IMR-90 (cell line): Measurements from ENCODE around the gene MYL11. TPM values are rescaled to one million over a fixed set of nuclear protein-coding genes. Genes with fewer than 3 reads are reported as not detected.

Experiments used
- ATAC-seq: fragments of 200-7000 bp; cut with Tn5 transposase; 2 replicates; pipeline ENCODE4 v1.9.1; 2020; ENCODE audit warnings: low read depth, mild to moderate bottlenecking, moderate library complexity
- BruUV-seq: library from RNA; stranded (reverse); fragments of 400-500 nt; replicated peaks from 2 replicates; lab custom pipeline; 2021; lab: Mats Ljungman, UMichigan
- CTCF ChIA-PET: fragments of 300-600 bp; formaldehyde crosslinking; extraction: SDS; loops from one replicate; lab custom pipeline; 2021; ENCODE audit warnings: antibody characterized with exemption; lab: Yijun Ruan, JAX
- POLR2A ChIA-PET: fragments of 300-600 bp; sonication (Branson Sonifier 250); formaldehyde crosslinking; loops from one replicate; lab custom pipeline; 2022; ENCODE audit warnings: antibody characterized with exemption; ENCODE audit not compliant: unreplicated experiment; lab: Charles Lee
- DNase-seq: peaks from one replicate; pipeline ENCODE4 v3.0.0; 2013
- H2AFZ ChIP-seq: replicated peaks from 2 replicates; pipeline ENCODE3; 2013; ENCODE audit warnings: low read length, mild to moderate bottlenecking; ENCODE audit not compliant: poor library complexity
- H2AK5ac ChIP-seq: 2 replicates; pipeline ENCODE4 v1.6.1; 2013; ENCODE audit warnings: low read depth, low read length, inconsistent platforms
- H2AK9ac ChIP-seq: replicated peaks from 2 replicates; pipeline ENCODE3; 2013; ENCODE audit warnings: mild to moderate bottlenecking, low read depth, low read length, moderate library complexity; ENCODE audit not compliant: poor library complexity
- H2BK120ac ChIP-seq: 2 replicates; pipeline ENCODE4 v1.6.1; 2013; ENCODE audit warnings: low read depth, low read length, inconsistent platforms
- H2BK15ac ChIP-seq: 3 replicates; pipeline ENCODE4 v1.6.1; 2013; ENCODE audit warnings: low read depth, low read length, inconsistent platforms
- H2BK20ac ChIP-seq: 2 replicates; pipeline ENCODE4 v1.6.1; 2013; ENCODE audit warnings: low read depth, mild to moderate bottlenecking, inconsistent platforms, low read length, moderate library complexity
- H2BK5ac ChIP-seq: 2 replicates; pipeline ENCODE4 v1.6.1; 2013; ENCODE audit warnings: mild to moderate bottlenecking, low read depth, low read length, inconsistent platforms; ENCODE audit not compliant: poor library complexity, severe bottlenecking
- H3K14ac ChIP-seq: replicated peaks from 2 replicates; pipeline ENCODE4 v1.6.1; 2013; ENCODE audit warnings: low read depth, low read length, inconsistent platforms
- H3K18ac ChIP-seq: 2 replicates; pipeline ENCODE4 v1.6.1; 2013; ENCODE audit warnings: low read depth, low read length, control low read depth
- H3K23ac ChIP-seq: 2 replicates; pipeline ENCODE4 v1.6.1; 2013; ENCODE audit warnings: low read depth, low read length, inconsistent platforms
- H3K27ac ChIP-seq: 2 replicates; pipeline ENCODE4 v1.5.1; 2013; ENCODE audit warnings: mild to moderate bottlenecking, control low read depth, low read length; ENCODE audit not compliant: insufficient read depth
- H3K27me3 ChIP-seq: 2 replicates; pipeline ENCODE4 v1.6.1; 2013; ENCODE audit warnings: low read length; ENCODE audit not compliant: control insufficient read depth, insufficient read depth
- H3K36me3 ChIP-seq: 2 replicates; pipeline ENCODE4 v1.6.1; 2013; ENCODE audit warnings: low read length, mixed read lengths; ENCODE audit not compliant: control insufficient read depth, insufficient read depth
- H3K4ac ChIP-seq: 2 replicates; pipeline ENCODE4 v1.6.1; 2013; ENCODE audit warnings: low read depth, low read length, inconsistent platforms
- H3K4me1 ChIP-seq: 2 replicates; pipeline ENCODE4 v1.6.1; 2013; ENCODE audit warnings: low read length, mixed read lengths; ENCODE audit not compliant: control insufficient read depth, insufficient read depth
- H3K4me2 ChIP-seq: 2 replicates; pipeline ENCODE4 v1.6.1; 2013; ENCODE audit warnings: low read depth, mild to moderate bottlenecking, control low read depth, low read length, moderate library complexity
- H3K4me3 ChIP-seq: 2 replicates; pipeline ENCODE4 v1.5.1; 2013; ENCODE audit warnings: low read depth, mild to moderate bottlenecking, control low read depth, low read length, moderate library complexity; ENCODE audit not compliant: insufficient read depth
- H3K56ac ChIP-seq: 2 replicates; pipeline ENCODE4 v1.6.1; 2013; ENCODE audit warnings: low read length, inconsistent platforms; ENCODE audit not compliant: insufficient read depth; ENCODE audit errors: extremely low read depth
- H3K79me1 ChIP-seq, 2 experiments: 2 replicates each; pipeline ENCODE4 v1.6.1; 2013; ENCODE audit warnings: low read length in 2 of 2, inconsistent platforms in 1 of 2, low read depth in 1 of 2
- H3K9ac ChIP-seq: 2 replicates; pipeline ENCODE4 v1.6.1; 2013; ENCODE audit warnings: low read depth, low read length, control low read depth
- H3K9me1 ChIP-seq: 2 replicates; pipeline ENCODE4 v1.6.1; 2013; ENCODE audit warnings: low read length, inconsistent platforms; ENCODE audit not compliant: insufficient read depth
- H3K9me3 ChIP-seq: 2 replicates; pipeline ENCODE4 v1.6.1; 2013; ENCODE audit warnings: low read length; ENCODE audit not compliant: control insufficient read depth, insufficient read depth
- H4K20me1 ChIP-seq: 2 replicates; pipeline ENCODE4 v1.6.1; 2013; ENCODE audit warnings: low read length, inconsistent platforms; ENCODE audit not compliant: insufficient read depth
- H4K5ac ChIP-seq: 2 replicates; pipeline ENCODE4 v1.6.1; 2013; ENCODE audit warnings: mild to moderate bottlenecking, low read depth, low read length, control low read depth
- H4K8ac ChIP-seq, 2 experiments: 2 replicates each; pipeline ENCODE4 v1.6.1; 2013; ENCODE audit warnings: low read depth in 2 of 2, low read length in 2 of 2, control low read depth in 1 of 2, inconsistent platforms in 1 of 2
- H4K91ac ChIP-seq: 2 replicates; pipeline ENCODE4 v1.6.1; 2013; ENCODE audit warnings: low read depth, low read length, inconsistent platforms; ENCODE audit not compliant: insufficient read depth
- BHLHE40 ChIP-seq: fragments of 150-350 bp; IDR thresholded peaks from 2 replicates; pipeline ENCODE4 v1.6.1; 2016; ENCODE audit warnings: mild to moderate bottlenecking, low read depth, low read length
- CEBPB ChIP-seq: IDR thresholded peaks from 2 replicates; pipeline ENCODE4 v1.6.1; 2012; ENCODE audit warnings: low read depth, low read length, improper control_type of control experiment
- CHD1 ChIP-seq: IDR thresholded peaks from 2 replicates; pipeline ENCODE4 v1.6.1; 2012; ENCODE audit warnings: low read depth, low read length, improper control_type of control experiment
- FOS ChIP-seq: fragments of 150-350 bp; IDR thresholded peaks from 2 replicates; pipeline ENCODE4 v1.6.1; 2016; ENCODE audit warnings: low read depth, low read length
- MAFK ChIP-seq: IDR thresholded peaks from 2 replicates; pipeline ENCODE4 v1.6.1; 2012; ENCODE audit warnings: low read depth, low read length, improper control_type of control experiment
- MXI1 ChIP-seq: IDR thresholded peaks from 2 replicates; pipeline ENCODE4 v1.6.1; 2012; ENCODE audit warnings: low read depth, mild to moderate bottlenecking, low read length, moderate library complexity, borderline replicate concordance
- NFE2L2 ChIP-seq: fragments of 150-350 bp; IDR thresholded peaks from 2 replicates; pipeline ENCODE4 v1.6.1; 2016; ENCODE audit warnings: low read depth, mild to moderate bottlenecking, low read length
- POLR2A ChIP-seq: IDR thresholded peaks from 2 replicates; pipeline ENCODE4 v1.6.1; 2012; ENCODE audit warnings: mild to moderate bottlenecking, low read depth, low read length
- RAD21 ChIP-seq: IDR thresholded peaks from 2 replicates; pipeline ENCODE4 v1.6.1; 2012; ENCODE audit warnings: low read length, improper control_type of control experiment
- RFX5 ChIP-seq: IDR thresholded peaks from 2 replicates; pipeline ENCODE4 v1.8.0; 2012; ENCODE audit warnings: low read depth, mild to moderate bottlenecking, low read length, moderate library complexity
- WGBS, 2 experiments: methylation state at CpG; one replicate each; pipeline versions ENCODE4 v1.1.5 to v1.1.7; 2013; ENCODE audit warnings: missing lambda C conversion rate in 2 of 2; ENCODE audit not compliant: insufficient read length in 1 of 2; ENCODE audit errors: extremely low coverage in 2 of 2; 5-methylcytosine and 5-hydroxymethylcytosine counted together
- dilution Hi-C: fragments of 300-500 bp; cut with HindIII; formaldehyde crosslinking; loops from one replicate; pipeline ENCODE4 v1.14.3; 2018; ENCODE audit warnings: low sequenced_read_pairs; ENCODE audit not compliant: unreplicated experiment
- in situ Hi-C: fragments of 300-500 bp; cut with MboI; formaldehyde crosslinking; loops from 3 replicates; pipeline ENCODE4 v1.14.3; 2019; ENCODE audit warnings: low sequenced_read_pairs, inconsistent platforms, mixed read lengths
- intact Hi-C: fragments of 100-400 bp; cut with micrococcal nuclease; formaldehyde crosslinking; loops from 2 replicates; pipeline ENCODE4 v1.10.0; 2022
- polyA plus RNA-seq, 3 experiments: library from polyadenylated mRNA; depleted of rRNA; stranded (reverse); fragments of >200 nt; gene quantifications; 2 replicates each; pipeline ENCODE4 v1.2.3, GENCODE V29; 2012; ENCODE audit warnings: low replicate concordance in 1 of 3
- total RNA-seq: library from RNA; depleted of rRNA; stranded (reverse); fragments of >200 nt; gene quantifications from 2 replicates; pipeline ENCODE4 v1.2.3, GENCODE V29; 2012
- TF ChIP-seq, protein P1 (sequence below): fragments of 150-350 bp; IDR thresholded peaks from 2 replicates; pipeline ENCODE4 v1.6.1; 2017; ENCODE audit warnings: mild to moderate bottlenecking, antibody characterized with exemption, low read length, low read depth
- TF ChIP-seq, protein P2 (sequence below): fragments of 150-350 bp; IDR thresholded peaks from 2 replicates; pipeline ENCODE4 v1.6.1; 2016; ENCODE audit warnings: low read depth, mild to moderate bottlenecking, low read length, moderate library complexity, borderline replicate concordance
- TF ChIP-seq, protein P3 (sequence below): conservative IDR thresholded peaks from 2 replicates; pipeline ENCODE4 v1.5.1; 2012; ENCODE audit warnings: mild to moderate bottlenecking, low read depth, low read length, improper control_type of control experiment

The MYL11 gene
- total and polyA plus RNA-seq, 2 of the 4 experiments (the other 2 are of a cell fraction): 1.1 TPM; not detected in 1

DNA sequence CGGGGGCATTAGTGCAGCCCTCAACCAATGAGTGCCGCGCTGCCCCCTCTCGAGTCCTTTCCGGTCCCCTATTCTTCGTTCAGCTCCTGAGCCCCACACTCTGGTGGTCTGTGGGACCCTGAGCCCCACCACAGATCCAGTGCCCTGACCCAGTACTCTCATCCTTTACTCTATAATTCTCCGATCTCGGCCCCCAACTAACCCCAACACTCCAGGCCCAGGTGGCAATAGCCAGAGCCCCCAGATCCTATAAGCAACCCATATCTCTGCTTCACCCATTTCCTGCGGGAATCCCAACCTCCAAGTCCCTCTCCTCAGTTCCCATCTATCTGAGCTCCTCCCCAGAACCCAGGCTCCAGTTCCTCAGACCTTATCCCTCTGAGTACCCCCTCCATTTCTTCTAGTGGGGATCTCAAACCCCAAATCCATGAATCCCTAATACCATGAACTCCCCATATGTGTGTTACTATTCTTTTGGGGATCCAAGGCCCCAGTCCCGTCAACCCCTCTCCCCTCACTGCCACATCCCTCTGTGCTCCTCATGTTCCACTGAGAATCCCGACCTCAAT is 3.3 kb upstream of the MYL11 start:
- Histone ChIP-seq H3K4me3 (peak overlapping the region; percentile 29), H4K20me1 (peaks cover 31% of the 10 kb centered on the region), H3K4me1 (peaks cover 3% of the 10 kb centered on the region; the same call in 1 of the 2 replicates), H2AK5ac (peak overlapping the region; percentile 92), H3K27ac (peak overlapping the region; percentile 9), H3K4ac (peak overlapping the region; percentile 78), H4K8ac (peak overlapping the region; percentile 44 to 87), H3K36me3 (0 out of 2 replicates have a peak, but pooled peaks cover 2% of the 10 kb centered on the region), H2BK15ac (0 out of 3 replicates have a peak overlapping the region, but pooled peaks have one; percentile 2), H2BK20ac (0 out of 2 replicates have a peak overlapping the region, but pooled peaks have one; percentile 29), H3K4me2 (peak overlapping the region; percentile 50), H4K5ac (peak overlapping the region; percentile 35), H3K18ac (no peak overlapping the region), H2AK9ac (peak overlapping the region; percentile 89), H2BK5ac (peak overlapping the region; percentile 29), H2AFZ (peak overlapping the region; percentile 86), H3K9me3 (no peaks in the 10 kb centered on the region), H3K79me1 (peaks cover 0 to 40% of the 10 kb centered on the region in 2 experiments; a peak in 2 of 4 replicates), H3K9ac (peak overlapping the region; percentile 37), H3K14ac (peak overlapping the region; percentile 15; the same call in 1 of the 2 replicates), H2BK120ac (peak overlapping the region; percentile 38; the same call in 1 of the 2 replicates), H3K27me3 (no peaks in the 10 kb centered on the region), H3K23ac (peak overlapping the region; percentile 24; the same call in 1 of the 2 replicates), H3K9me1 (peaks cover 17% of the 10 kb centered on the region), H3K56ac (peak overlapping the region; percentile 38; the same call in 1 of the 2 replicates), H4K91ac (peak overlapping the region; percentile 45)
- dilution Hi-C loops (no loop called here), in situ Hi-C loops (no loop called here), intact Hi-C loops (no loop called here)
- POLR2A ChIA-PET: interaction anchor here (0.5 kb wide), 1 partner anchor 28 kb away, joined by 3 read pairs; no protein-coding TSS in a partner anchor
- BruUV-seq: no TSS peak
- TF ChIP-seq, protein P1, sequence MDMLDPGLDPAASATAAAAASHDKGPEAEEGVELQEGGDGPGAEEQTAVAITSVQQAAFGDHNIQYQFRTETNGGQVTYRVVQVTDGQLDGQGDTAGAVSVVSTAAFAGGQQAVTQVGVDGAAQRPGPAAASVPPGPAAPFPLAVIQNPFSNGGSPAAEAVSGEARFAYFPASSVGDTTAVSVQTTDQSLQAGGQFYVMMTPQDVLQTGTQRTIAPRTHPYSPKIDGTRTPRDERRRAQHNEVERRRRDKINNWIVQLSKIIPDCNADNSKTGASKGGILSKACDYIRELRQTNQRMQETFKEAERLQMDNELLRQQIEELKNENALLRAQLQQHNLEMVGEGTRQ: no peak
- no peak for TF ChIP-seq NFE2L2
- TF ChIP-seq RFX5: no peak
- TF ChIP-seq MAFK: no peak
- no peak for TF ChIP-seq BHLHE40
- no peak for TF ChIP-seq POLR2A
- TF ChIP-seq CHD1: no peak
- TF ChIP-seq, protein P2, sequence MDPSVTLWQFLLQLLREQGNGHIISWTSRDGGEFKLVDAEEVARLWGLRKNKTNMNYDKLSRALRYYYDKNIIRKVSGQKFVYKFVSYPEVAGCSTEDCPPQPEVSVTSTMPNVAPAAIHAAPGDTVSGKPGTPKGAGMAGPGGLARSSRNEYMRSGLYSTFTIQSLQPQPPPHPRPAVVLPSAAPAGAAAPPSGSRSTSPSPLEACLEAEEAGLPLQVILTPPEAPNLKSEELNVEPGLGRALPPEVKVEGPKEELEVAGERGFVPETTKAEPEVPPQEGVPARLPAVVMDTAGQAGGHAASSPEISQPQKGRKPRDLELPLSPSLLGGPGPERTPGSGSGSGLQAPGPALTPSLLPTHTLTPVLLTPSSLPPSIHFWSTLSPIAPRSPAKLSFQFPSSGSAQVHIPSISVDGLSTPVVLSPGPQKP: no peak
- no peak for TF ChIP-seq FOS
- TF ChIP-seq MXI1: no peak
- TF ChIP-seq, protein P3, sequence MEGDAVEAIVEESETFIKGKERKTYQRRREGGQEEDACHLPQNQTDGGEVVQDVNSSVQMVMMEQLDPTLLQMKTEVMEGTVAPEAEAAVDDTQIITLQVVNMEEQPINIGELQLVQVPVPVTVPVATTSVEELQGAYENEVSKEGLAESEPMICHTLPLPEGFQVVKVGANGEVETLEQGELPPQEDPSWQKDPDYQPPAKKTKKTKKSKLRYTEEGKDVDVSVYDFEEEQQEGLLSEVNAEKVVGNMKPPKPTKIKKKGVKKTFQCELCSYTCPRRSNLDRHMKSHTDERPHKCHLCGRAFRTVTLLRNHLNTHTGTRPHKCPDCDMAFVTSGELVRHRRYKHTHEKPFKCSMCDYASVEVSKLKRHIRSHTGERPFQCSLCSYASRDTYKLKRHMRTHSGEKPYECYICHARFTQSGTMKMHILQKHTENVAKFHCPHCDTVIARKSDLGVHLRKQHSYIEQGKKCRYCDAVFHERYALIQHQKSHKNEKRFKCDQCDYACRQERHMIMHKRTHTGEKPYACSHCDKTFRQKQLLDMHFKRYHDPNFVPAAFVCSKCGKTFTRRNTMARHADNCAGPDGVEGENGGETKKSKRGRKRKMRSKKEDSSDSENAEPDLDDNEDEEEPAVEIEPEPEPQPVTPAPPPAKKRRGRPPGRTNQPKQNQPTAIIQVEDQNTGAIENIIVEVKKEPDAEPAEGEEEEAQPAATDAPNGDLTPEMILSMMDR: no peak
- no peak for TF ChIP-seq RAD21
- TF ChIP-seq CEBPB: no peak
- no peak for DNase-seq
- CTCF ChIA-PET: interaction anchor here (0.7 kb wide), 1 partner anchor 24 kb away, joined by 3 read pairs; the partner anchor contains the start of gene ZNF48
- 20% methylated on average over 11 of the region's 11 CpGs; no CpG with 5 or more reads in 1 of the 2 experiments for WGBS, 2 experiments
- ATAC-seq: no peak
